Measurements from ENCODE around the gene SCPEP1. TPM values are rescaled to one million over a fixed set of nuclear protein-coding genes. Genes with fewer than 3 reads are reported as not detected.
"Not testable (repeated sequence)": the region's sequence is repeated elsewhere in the genome, so short reads cannot be mapped to it uniquely, and the experiment has no call there.

SCPEP1 gene
- total RNA-seq, 2 donors from 2014 or later = 13.7 to 22.9 TPM

GRCh38 chr17:56949595-56949994 lies 28.3 kb upstream of the SCPEP1 start:
- Histone ChIP-seq H3K4me3 (no peak overlapping the region), H3K27ac (no peak overlapping the region), H3K27me3 (no peaks in the 10 kb centered on the region), H3K36me3 (peaks cover 6% of the 10 kb centered on the region), H3K9ac (ENCODE audit: low read depth in 2 of 2, low read length in 2 of 2) (no peak overlapping the region), H3K9me3 (no peaks in the 10 kb centered on the region), H3K4me1 (no peaks in the 10 kb centered on the region)
- intact Hi-C loops (cut with DNase I) = loop anchor here (10.0 kb wide), 1 partner anchor 355 kb away; the partner anchor contains the start of gene NOG
- TF ChIP-seq CTCF (IDR thresholded peaks at IDR 0.05) = no peak
- DNase-seq = no peak

GRCh38 chr17:56956992-56957391 lies 20.9 kb upstream of the SCPEP1 start:
- no peak for TF ChIP-seq CTCF (IDR thresholded peaks at IDR 0.05)
- Histone ChIP-seq H3K4me1 (no peaks in the 10 kb centered on the region), H3K27ac (no peak overlapping the region), H3K36me3 (no peaks in the 10 kb centered on the region), H3K4me3 (no peak overlapping the region), H3K27me3 (no peaks in the 10 kb centered on the region), H3K9ac (ENCODE audit: low read depth in 2 of 2, low read length in 2 of 2) (no peak overlapping the region), H3K9me3 (no peaks in the 10 kb centered on the region)
- intact Hi-C loops (cut with DNase I) = no loop called here
- DNase-seq = no peak

- no peaks in the 10 kb centered on the region for H3K9me3 ChIP-seq
- H3K4me3 ChIP-seq = peak within 1 kb of the TSS; percentile 69
- no peaks in the 10 kb centered on the region for H3K36me3 ChIP-seq
- DNase-seq = peak; percentile 96
- peak; percentile 100 for TF ChIP-seq CTCF (IDR thresholded peaks at IDR 0.05)
- no peaks in the 10 kb centered on the region for H3K27me3 ChIP-seq
- H3K27ac ChIP-seq = peak within 1 kb of the TSS; percentile 72
- intact Hi-C loops (cut with DNase I) = no loop called here
- H3K9ac ChIP-seq (ENCODE audit: low read depth in 2 of 2, low read length in 2 of 2) = peak within 1 kb of the TSS; percentile 70 to 87
- H3K4me1 ChIP-seq = no peaks in the 10 kb centered on the region
Observed at GRCh38 chr17:56960596-56961538, 17.1 kb upstream of the SCPEP1 start, which contains the start of gene COIL. Gene COIL (minus strand): TSS chr17:56961050. CDS start chr17:56961019, 31 bp downstream.

- H3K27me3 ChIP-seq; H3K4me3 ChIP-seq; H3K9ac ChIP-seq (ENCODE audit: low read depth in 2 of 2, low read length in 2 of 2); intact Hi-C loops (cut with DNase I); H3K36me3 ChIP-seq; H3K27ac ChIP-seq; H3K9me3 ChIP-seq; DNase-seq; H3K4me1 ChIP-seq: not testable (repeated sequence)
Observed at GRCh38 chr17:56965241-56965640, 12.7 kb upstream of the SCPEP1 start.

GRCh38 chr17:56965681-56966080 lies 12.2 kb upstream of the SCPEP1 start:
- H3K4me3 ChIP-seq; H3K36me3 ChIP-seq; H3K4me1 ChIP-seq; H3K9ac ChIP-seq (ENCODE audit: low read depth in 2 of 2, low read length in 2 of 2); H3K27ac ChIP-seq; H3K27me3 ChIP-seq; H3K9me3 ChIP-seq; intact Hi-C loops (cut with DNase I): not testable (repeated sequence)
- peak; percentile 65 for DNase-seq

- Histone ChIP-seq H3K36me3 (no peaks in the 10 kb centered on the region), H3K4me1 (no peaks in the 10 kb centered on the region), H3K27me3 (no peaks in the 10 kb centered on the region), H3K9me3 (no peaks in the 10 kb centered on the region), H3K4me3 (no peak overlapping the region), H3K9ac (ENCODE audit: low read depth in 2 of 2, low read length in 2 of 2) (no peak overlapping the region), H3K27ac (no peak overlapping the region)
- intact Hi-C loops (cut with DNase I) = no loop called here
- no peak for DNase-seq
- no peak for TF ChIP-seq CTCF (IDR thresholded peaks at IDR 0.05)
Observed at GRCh38 chr17:56966338-56966737, 11.6 kb upstream of the SCPEP1 start.

Measured in colonic mucosa (tissue), 4 donors.